Left lung (tissue), 10 donors: ENCODE measurements around the gene ZFP36. TPM values are rescaled to one million over a fixed set of nuclear protein-coding genes. Genes with fewer than 3 reads are reported as not detected.
A peak's percentile ranks its signal among the peaks of the same experiment; 100 is the strongest.
"Not testable (repeated sequence)": the region's sequence is repeated elsewhere in the genome, so short reads cannot be mapped to it uniquely, and the experiment has no call there.

Source experiments
- ATAC-seq: fragments of 200-7000 bp; cut with Tn5 transposase; one replicate; pipeline ENCODE4 v1.9.1; 2020; ENCODE audit warnings: moderate library complexity
- DNase-seq, 4 donors: peaks; one replicate each; pipeline ENCODE4 v3.0.0-alpha.2; 2013 to 2020
- H3K27ac ChIP-seq, 2 donors: fragments of 200-600 bp; sonication (generic) in 1 of 2; one replicate each; pipeline versions ENCODE4 v1.5.0 to v1.8.0; 2020 to 2021
- H3K27me3 ChIP-seq, 2 donors: fragments of 200-600 bp; sonication (generic) in 1 of 2; one replicate each; pipeline versions ENCODE4 v1.5.0 to v1.8.0; 2020 to 2021
- H3K36me3 ChIP-seq, 2 donors: fragments of 200-600 bp; sonication (generic) in 1 of 2; one replicate each; pipeline versions ENCODE4 v1.5.0 to v1.8.0; 2020 to 2021
- H3K4me1 ChIP-seq, 2 donors: fragments of 200-600 bp; one replicate each; pipeline ENCODE4 v1.8.0; 2021
- H3K4me3 ChIP-seq, 2 donors: fragments of 200-600 bp; sonication (generic) in 1 of 2; one replicate each; pipeline versions ENCODE4 v1.5.0 to v1.8.0; 2020 to 2021; ENCODE audit warnings: mild to moderate bottlenecking in 1 of 2
- H3K9me3 ChIP-seq, 2 donors: fragments of 200-600 bp; sonication (generic) in 1 of 2; one replicate each; pipeline versions ENCODE4 v1.5.0 to v1.8.0; 2020 to 2021
- intact Hi-C, 2 donors: fragments of 100-400 bp; cut with DNase I; formaldehyde crosslinking; loops; one replicate each; pipeline versions ENCODE4 v1.11.2 to v1.14.2; 2022
- polyA plus RNA-seq, 6 donors: library from polyadenylated mRNA; unstranded; fragments of 120-200 nt; gene quantifications; one replicate each; pipeline ENCODE4 v1.2.1, GENCODE V29; 2013; ENCODE audit not compliant: insufficient read length in 6 of 6
- total RNA-seq, 2 donors: library from RNA; stranded (reverse); fragmentation: NEBNext Ultra II Directional; extraction: Animal tissue kit (Norgen Biotek cat#: 25700); gene quantifications; one replicate each; pipeline ENCODE4 v1.2.1, GENCODE V29; 2021
- TF ChIP-seq, protein P1 (sequence below), 2 donors: fragments of 200-600 bp; sonication (generic) in 1 of 2; IDR thresholded peaks; one replicate each; pipeline versions ENCODE4 v1.5.0 to v1.8.0; 2021; ENCODE audit warnings: antibody characterized with exemption in 2 of 2
- donor health status: DM: no; HTN: yes; CAD: no.
- donor health status: DM: no; HTN: no; CAD: no.

Gene ZFP36
- total and polyA plus RNA-seq, 8 donors: 25.4 to 295 (median 101) TPM

DNA sequence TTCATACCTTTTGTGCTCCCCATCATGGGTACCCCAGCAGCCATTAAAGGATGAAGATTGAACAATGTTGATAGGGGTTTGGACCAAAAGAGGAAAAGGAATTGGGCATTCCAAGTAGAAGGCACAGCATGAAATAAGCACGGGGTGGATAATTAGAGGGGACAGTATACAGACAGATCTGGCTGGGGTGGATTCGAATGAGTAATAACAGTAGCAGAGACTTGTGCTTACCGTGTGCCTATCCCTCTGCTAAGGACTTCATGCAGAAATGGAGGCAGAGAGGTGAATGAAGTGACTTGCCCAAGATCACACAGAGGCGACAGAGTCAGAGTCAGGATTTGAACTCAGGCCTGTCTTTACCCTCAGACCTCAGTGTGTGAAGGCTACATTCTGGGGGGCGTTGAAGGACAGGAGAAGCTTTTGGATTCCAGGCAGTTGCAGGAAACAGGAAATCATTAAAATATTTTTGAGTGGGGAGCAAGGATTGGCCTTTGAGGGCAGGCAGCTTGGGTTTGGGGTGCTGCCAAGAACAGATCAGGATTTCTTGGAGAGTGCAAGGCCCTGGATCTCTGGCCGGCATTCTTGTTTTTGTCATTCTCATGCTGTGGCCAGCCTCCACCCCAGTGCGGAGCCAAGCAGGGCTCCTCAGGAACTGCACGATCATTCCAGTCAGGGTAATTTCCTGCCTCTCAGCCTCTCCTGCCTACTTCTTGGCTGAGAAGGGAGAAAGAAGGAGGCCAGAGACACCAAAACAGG is 34.4 kb upstream of the ZFP36 start:
- ATAC-seq: peak; percentile 89
- intact Hi-C loops: no loop called here
- H3K36me3 ChIP-seq: peaks cover 0 to 99% of the 10 kb centered on the region in 2 donors
- DNase-seq: peak in 3 of 4 donors; percentile 74 to 95 (median 91)
- peaks cover 13 to 18% of the 10 kb centered on the region in 2 donors for H3K4me1 ChIP-seq
- no peak overlapping the region for H3K4me3 ChIP-seq
- no peaks in the 10 kb centered on the region for H3K9me3 ChIP-seq
- peak overlapping the region; percentile 80 to 89 for H3K27ac ChIP-seq
- TF ChIP-seq, protein P1, sequence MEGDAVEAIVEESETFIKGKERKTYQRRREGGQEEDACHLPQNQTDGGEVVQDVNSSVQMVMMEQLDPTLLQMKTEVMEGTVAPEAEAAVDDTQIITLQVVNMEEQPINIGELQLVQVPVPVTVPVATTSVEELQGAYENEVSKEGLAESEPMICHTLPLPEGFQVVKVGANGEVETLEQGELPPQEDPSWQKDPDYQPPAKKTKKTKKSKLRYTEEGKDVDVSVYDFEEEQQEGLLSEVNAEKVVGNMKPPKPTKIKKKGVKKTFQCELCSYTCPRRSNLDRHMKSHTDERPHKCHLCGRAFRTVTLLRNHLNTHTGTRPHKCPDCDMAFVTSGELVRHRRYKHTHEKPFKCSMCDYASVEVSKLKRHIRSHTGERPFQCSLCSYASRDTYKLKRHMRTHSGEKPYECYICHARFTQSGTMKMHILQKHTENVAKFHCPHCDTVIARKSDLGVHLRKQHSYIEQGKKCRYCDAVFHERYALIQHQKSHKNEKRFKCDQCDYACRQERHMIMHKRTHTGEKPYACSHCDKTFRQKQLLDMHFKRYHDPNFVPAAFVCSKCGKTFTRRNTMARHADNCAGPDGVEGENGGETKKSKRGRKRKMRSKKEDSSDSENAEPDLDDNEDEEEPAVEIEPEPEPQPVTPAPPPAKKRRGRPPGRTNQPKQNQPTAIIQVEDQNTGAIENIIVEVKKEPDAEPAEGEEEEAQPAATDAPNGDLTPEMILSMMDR (IDR thresholded peaks at IDR 0.05): no peak
- H3K27me3 ChIP-seq: no peaks in the 10 kb centered on the region

DNA sequence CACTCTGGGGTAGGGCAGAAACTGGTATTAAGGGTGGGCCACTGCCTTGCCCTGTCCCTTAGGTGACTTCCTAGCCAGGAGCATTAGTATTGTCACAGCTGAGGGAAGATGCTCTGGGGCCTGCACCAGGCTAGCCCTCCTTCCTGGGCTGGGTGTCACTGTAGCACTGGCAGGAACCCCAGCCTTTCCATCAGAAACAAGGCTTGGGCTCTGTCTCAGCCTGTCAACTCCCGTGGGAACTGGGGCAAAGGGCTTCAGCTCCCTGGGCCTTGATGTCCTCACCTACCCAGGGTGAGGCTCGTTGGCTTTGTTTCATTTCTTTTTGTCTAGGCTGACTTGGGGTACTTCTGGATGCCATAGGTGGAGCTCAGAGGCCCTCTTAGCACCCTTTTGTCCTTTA is 33.7 kb upstream of the ZFP36 start:
- no peak overlapping the region for H3K4me3 ChIP-seq
- no peaks in the 10 kb centered on the region for H3K9me3 ChIP-seq
- peak overlapping the region; percentile 80 to 89 for H3K27ac ChIP-seq
- peaks cover 13 to 18% of the 10 kb centered on the region in 2 donors for H3K4me1 ChIP-seq
- TF ChIP-seq, protein P1 (IDR thresholded peaks at IDR 0.05): no peak
- DNase-seq: peak in 1 of 4 donors; percentile 33
- H3K36me3 ChIP-seq: peaks cover 0 to 99% of the 10 kb centered on the region in 2 donors
- intact Hi-C loops: no loop called here
- ATAC-seq: peak; percentile 7
- H3K27me3 ChIP-seq: no peaks in the 10 kb centered on the region

DNA sequence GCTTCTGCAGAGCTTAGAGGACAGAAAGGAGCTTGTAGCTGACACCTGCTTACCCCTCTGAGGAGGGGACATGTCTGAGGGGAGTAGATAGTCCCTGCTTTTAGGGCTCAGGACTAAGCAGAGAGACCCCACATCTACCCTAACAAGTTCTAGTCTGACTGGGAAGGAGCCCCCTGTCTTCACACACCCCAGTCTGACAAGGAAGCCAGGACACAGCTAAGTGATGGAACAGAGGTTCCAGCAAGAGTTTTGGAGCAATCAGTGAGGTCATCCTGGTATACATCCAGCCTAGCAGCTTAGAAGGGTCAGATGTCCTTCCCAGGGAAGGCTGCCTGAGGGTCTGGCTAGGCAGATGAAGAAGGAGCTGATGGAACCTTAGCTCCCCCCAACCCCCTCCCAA is 30.7 kb upstream of the ZFP36 start:
- Histone ChIP-seq H3K27me3 (no peaks in the 10 kb centered on the region), H3K4me1 (peaks cover 13 to 18% of the 10 kb centered on the region in 2 donors), H3K9me3 (no peaks in the 10 kb centered on the region), H3K36me3 (peaks cover 0 to 99% of the 10 kb centered on the region in 2 donors), H3K4me3 (no peak overlapping the region), H3K27ac (no peak overlapping the region)
- no peak for ATAC-seq
- no peak for DNase-seq
- TF ChIP-seq, protein P1 (IDR thresholded peaks at IDR 0.05): no peak
- intact Hi-C loops: no loop called here

DNA sequence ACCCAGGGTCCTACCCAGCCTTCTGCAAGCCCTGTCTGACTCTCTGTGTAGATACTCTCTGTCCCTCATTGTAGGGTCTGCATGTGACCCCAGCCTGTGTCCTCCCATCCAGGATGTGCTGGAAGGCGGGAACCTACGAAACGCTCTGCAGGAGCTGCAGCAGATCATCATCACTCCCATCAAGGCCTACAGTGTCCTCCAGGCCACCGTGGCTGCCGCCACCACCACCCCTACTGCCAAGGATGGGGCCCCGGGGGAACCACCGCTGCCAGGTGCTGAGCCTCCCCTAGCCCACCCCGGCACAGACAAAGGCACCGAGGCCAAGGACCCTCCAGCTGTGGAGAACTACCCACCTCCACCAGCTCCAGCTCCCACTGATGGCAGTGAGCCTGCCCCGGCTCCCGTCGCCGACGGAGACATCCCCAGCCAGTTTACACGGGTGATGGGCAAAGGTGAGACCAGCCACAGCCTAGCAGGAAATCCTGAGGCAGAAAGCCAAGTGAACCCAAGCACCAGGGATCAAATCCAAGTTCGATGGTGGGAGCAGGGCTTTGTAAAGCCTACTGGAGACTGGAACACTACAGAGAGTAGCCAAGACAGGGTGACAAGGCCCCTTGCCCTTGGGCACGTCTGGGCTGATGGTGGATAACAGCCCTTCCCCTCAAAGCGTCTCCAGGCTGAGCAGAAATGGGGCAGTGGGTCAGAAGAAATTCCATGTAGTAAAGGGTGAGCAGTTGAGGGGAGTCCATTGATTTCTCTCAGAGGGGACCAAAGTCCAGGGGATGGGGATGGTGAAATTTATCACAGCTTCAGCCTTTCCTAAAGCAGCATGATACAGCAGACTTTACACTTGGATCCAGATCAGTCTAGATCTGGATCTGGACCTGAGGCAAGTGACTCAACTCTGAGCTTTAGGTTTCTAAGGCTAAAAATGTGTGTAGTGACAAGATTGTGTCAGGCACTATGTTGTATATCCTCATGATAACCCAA is 29.0 kb upstream of the ZFP36 start:
- peaks cover 0 to 100% of the 10 kb centered on the region in 2 donors for H3K36me3 ChIP-seq
- no peak for DNase-seq

DNA sequence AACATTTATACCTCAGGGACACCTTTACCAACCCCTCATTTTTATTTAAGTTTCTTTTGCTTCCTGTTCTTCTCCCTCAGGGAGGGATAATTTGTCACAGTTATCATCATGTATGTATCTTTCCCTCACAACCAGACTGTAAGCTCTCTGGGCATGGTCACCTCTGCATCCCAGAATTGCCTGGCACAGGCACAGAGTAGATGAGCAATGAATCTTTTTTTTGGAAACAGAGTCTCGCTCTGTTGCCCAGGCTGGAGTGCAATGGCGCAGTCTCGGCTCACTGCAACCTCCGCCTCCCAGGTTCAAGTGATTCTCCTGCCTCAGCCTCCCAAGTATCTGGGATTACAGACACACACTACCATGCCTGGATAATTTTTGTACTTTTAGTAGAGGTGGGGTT is 27.3 kb upstream of the ZFP36 start:
- H3K4me3 ChIP-seq, H3K27me3 ChIP-seq, intact Hi-C loops, H3K9me3 ChIP-seq, H3K27ac ChIP-seq, H3K4me1 ChIP-seq, DNase-seq, ATAC-seq: not testable (repeated sequence)
- peaks cover 0 to 100% of the 10 kb centered on the region in 2 donors for H3K36me3 ChIP-seq

More for the DNA sequence above, 29.0 kb upstream of the ZFP36 start:
- intact Hi-C loops: no loop called here
- TF ChIP-seq, protein P1 (IDR thresholded peaks at IDR 0.05): no peak
- Histone ChIP-seq H3K4me1 (peaks cover 5 to 11% of the 10 kb centered on the region in 2 donors), H3K27ac (no peak overlapping the region), H3K9me3 (no peaks in the 10 kb centered on the region), H3K4me3 (no peak overlapping the region), H3K27me3 (no peaks in the 10 kb centered on the region)
- no peak for ATAC-seq
